DMS 273 (cell line): ENCODE measurements around the gene C10orf88.

ENCODE experiments used
- DNase-seq: peaks from one replicate; lab custom pipeline; 2025; ENCODE audit not compliant: unreplicated experiment; lab: John Stamatoyannopoulos, UW

Gene C10orf88

DNA sequence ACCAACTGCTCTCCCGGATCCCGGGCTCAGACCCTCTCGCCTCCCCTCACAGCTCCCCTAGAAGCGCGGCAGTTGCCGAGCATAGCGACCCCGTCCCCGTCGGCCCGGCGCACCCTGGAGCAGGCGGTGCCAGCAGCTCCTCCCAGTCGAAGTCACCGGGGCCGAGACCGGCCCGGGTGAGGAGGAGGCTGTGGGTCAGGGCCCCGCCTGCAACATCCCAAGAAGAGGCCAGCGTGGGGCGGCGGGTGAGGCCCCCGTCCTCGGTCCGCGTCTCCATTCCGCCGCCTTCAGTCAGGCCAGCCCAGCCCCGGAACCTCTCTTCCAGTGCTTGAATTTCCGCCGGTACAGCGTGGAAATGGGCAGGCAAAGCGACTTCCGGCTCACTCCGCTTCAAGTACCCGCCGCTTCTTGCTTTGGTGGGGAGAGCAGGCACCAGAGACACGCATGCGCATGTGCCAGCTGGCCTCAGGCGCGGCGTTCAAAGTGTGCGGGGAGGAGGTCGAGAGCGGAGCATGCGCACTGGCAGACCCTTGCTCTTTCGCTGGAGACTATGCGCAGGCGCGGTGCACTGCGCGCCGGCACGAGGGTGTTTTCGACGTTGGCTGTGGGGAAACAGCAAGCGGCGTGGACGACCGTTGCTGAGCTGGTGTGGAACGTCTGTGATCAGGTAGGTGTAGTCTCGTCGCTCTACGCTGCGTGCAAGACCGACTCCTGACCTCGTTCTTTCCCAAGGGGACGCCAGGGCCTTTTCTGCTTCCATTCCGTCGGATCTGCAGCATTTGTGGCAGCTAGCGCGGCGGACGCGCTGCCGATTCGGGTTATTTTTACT is at the start of gene C10orf88:
C10orf88 (minus strand) TSS at position 326 of the 829 bp plus-strand sequence; CDS start at position 277, 49 bp downstream.
- DNase-seq, result peak; percentile 97

DNA sequence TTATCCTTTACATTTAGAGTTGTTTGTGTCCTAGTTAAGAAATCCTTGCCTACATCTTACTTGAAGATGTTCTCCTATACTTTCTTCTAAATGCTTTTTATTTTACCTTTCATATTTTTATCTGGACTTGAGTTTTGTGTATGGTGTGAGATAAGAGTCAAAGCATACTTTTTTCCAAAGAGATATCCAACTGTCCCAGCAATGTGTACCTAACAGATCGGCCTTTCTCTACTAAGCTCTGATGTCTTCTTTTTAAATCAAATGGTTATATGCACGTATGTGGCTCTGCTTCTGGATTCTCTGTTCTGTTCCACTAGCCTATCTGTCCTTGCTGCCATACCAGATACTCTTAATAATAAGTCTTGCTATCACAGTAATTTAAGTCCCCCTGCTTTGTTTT is 47.3 kb upstream of the C10orf88 start:
- no peak for DNase-seq

DNA sequence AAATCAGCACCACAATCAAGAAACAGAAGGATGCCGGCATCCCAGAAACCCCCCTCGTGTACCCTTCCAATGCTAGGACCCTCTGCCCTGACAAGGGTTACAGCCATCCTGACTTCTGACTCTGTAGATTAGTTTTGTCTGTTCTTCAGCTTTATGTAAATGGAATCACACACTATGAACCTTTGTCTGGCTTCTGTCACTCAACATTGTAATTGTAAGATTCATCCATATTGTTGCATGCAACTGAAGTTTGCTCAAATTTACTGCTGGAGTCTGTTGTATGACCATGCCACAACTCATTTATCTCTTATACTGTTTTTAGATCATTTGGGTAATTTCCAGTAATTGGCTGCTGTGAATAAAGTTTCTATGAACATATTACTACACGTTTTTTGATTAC is 46.1 kb upstream of the C10orf88 start:
- no peak for DNase-seq

DNA sequence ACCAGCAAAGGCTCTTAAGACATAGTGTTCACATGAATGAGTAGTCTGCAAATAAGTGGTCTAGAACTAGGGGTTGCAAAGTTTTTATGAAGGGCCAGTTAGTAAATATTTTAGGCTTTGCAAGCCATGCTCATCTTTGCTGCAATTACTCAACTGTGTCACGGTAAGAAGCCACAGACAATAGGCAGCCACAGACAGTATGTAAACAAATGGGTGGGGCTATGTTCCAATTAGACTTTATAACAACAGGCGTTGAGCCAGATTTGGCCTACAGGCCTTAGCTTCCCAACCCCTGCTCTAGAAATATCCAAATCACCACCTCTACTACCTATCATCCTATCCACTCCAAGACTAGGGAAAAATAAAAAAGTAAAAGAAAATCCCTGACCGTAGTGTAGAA is 45.3 kb upstream of the C10orf88 start:
- peak; percentile 7 for DNase-seq

- no peak for DNase-seq
Measured at GRCh38 chr10:122998934-122999333, 44.9 kb upstream of the C10orf88 start.

- no peak for DNase-seq
Measured at GRCh38 chr10:122998360-122998917, 44.4 kb upstream of the C10orf88 start.

- DNase-seq, result no peak
Measured at GRCh38 chr10:122997864-122998263, 43.8 kb upstream of the C10orf88 start.

- DNase-seq, result peak; percentile 66
Measured at GRCh38 chr10:122995936-122996335, 41.9 kb upstream of the C10orf88 start.

- DNase-seq, result no peak
Measured at GRCh38 chr10:122993797-122994336, 39.8 kb upstream of the C10orf88 start.

- DNase-seq, result no peak
Measured at GRCh38 chr10:122992031-122992585, 38.1 kb upstream of the C10orf88 start.

GRCh38 chr10:122990278-122990677 is 36.3 kb upstream of the C10orf88 start:
- DNase-seq, result peak; percentile 26

DNA sequence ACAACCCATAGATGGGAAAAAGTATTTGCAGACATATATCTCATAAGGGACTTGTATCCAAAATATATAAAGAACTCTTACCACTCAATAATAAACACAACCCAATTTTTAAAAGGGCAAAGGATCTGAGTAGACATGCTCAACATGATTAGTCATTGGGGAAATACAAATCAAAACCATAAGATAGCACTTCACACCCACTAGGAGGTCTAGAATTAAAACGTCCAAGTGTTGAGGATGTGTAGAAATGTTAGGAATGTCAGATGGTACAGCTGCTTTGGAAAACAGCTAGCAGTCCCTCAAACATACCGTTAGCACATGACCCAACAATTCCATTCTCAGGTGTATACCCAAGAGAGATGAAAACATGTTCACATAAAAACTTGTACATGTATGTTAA is 34.5 kb upstream of the C10orf88 start:
- DNase-seq, result no peak

DNA sequence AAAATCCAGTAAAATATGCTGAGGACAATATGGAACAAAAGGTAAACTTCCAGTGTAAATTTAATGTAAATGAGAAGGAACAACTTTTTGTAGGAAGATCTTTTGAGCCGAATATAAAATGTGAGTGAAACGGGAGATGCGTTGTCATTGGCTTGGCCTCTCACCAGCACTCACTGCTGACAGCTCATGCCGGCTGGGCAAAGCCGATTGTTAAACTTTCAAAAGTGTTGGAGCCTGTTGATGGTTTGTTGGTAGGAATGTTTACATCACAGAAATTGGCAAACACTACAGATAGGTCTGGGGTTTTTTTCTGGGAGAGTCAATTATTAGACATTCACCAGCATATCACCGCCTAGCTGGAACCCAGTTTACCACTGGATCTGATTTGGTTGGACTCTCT is 32.3 kb upstream of the C10orf88 start:
- DNase-seq, result no peak

GRCh38 chr10:122984708-122985107 is 30.7 kb upstream of the C10orf88 start:
- DNase-seq, result no peak

DNA sequence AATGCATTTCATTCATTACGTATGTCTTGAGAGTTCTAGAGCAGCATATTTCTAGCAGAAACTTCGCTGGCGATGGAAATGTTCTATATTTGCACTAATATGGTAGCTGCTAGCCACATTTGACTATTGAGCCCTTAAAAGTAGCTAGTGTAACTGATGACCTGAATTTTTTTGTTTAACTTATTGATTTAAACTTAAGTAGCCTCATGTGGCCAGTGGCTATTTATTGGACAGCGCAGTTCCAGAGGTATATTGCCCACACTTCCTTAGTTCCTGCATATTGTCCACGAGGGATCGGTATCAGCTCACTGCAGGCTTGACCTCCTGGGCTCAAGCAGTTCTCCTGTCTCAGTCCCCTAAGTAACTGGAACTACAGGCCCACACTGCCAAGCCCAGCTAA is 29.9 kb upstream of the C10orf88 start:
- no peak for DNase-seq

- DNase-seq, result peak; percentile 65
Measured at GRCh38 chr10:122981066-122981464, 27.0 kb upstream of the C10orf88 start.

DNA sequence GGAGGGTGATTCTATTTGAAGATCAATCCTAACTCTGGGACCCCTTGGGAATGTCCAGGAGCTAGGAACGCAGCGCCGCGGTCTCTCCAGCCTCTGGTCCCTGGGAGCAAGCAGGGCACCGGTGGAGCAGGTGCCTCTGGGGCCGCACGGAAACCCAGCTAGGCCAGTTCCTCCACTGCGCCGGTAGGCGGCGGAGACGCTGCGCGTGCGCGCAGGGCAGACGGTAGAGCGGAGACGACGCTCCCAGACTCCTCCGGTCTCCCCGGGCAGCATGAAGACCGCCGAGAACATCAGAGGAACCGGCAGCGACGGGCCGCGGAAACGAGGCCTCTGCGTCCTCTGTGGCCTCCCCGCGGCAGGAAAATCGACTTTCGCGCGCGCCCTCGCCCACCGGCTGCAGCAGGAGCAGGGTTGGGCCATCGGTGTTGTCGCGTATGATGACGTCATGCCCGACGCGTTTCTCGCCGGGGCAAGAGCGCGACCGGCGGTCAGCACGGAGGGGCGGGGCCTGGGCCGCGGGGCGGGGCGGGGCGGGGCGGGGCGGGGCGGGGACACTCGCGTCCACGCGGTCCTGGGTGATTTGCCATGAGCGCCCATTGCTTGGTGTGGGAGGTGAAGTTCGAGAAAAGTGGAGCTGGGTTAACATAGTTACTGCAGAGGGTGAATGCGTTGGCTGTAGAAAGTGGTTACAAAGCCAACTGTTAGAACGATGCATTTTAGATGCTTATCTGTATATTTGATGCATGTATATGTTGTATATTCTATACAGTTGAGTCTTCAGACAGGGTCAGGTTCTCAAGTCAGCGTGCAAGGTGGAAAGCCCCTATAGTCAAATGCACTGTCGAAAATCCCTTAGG is 26.4 kb upstream of the C10orf88 start, which contains the start of gene PSTK:
PSTK (plus strand) TSS at position 193 of the 857 bp plus-strand sequence; CDS start at position 272, 79 bp downstream.
- peak; percentile 92 for DNase-seq

DNA sequence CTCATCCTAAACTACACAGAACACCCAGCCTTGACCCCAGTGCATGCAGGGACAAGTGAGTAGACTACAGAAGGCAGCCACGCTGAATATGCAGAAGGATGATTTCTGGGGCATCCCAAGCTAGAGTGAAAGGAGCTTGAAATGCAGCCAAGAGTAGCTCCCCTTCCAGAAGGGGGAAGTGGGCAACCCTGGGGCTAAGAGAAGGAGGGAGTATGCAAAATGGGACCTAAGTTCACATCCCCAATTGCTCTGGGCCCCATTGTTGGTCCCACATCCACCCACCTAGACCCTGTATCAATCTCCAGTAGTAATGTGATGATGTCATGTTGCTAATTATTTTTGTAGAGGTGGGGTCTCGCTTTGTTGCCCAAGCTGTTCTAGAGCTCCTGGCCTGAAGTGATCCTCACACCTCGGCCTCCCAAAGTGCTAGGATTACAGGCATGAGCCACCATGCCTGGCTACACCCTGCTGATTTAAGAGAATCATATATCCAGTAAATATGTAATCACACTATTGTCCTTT is 20.6 kb upstream of the C10orf88 start:
- DNase-seq, result no peak

DNA sequence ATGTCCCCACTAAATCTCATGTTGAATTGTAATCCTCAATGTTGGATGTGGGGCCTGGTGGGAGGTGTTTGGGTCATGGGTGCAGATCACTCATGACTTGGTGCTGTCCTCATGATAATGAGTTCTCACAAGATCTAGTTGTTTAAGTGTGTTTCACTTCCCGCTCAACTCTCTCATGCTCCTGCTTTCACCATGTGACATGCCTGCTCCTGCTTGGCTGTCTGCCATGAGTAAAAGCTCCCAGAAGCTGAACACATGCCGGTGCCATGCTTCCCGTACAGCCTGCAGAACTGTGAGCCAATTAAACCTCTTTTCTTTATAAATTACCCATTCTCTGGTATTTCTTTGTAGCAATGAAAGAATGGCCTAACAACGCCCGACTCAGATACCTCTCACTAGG is 20.0 kb upstream of the C10orf88 start:
- peak; percentile 17 for DNase-seq

DNA sequence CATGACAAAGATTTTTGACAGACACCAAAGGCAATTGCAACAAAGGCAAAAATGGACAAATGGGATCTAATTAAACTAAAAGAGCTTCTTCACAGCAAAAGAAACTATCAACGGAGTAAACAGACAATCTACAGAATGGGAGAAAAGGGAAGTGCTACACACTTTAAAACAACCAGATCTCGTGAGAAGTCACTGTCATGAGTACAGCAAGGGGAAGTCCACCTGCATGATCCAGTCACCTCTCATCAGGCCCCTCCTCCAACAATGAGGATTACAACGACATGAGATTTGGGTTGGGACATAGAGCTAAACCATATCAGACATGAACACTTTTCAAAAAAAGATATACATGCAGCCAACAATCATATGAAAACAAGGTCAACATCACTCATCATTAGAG is 14.7 kb upstream of the C10orf88 start:
- no peak for DNase-seq

DNA sequence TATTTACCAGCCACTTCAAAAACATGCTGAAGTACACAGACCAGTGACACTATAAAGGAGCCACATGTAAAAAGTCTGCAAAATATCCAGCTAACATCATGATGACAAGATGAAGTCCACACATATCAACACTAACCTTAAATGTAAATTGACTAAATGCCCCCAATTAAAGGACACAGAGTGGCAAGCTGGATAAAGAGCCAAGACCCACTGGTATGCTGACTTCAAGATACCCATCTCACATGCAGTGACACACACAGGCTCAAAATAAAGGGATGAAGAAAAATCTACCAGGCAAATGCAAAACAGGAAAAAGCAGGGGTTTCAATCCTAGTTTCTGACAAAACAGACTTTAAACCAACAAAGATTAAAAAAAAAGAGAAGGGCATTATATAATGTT is 12.9 kb upstream of the C10orf88 start:
- no peak for DNase-seq
